CD4-positive, alpha-beta memory T cell (primary cell): ENCODE data around the gene TMEM8B. TPM values are rescaled to one million over a fixed set of nuclear protein-coding genes. Genes with fewer than 3 reads are reported as not detected.

Experiments used
- CTCF ChIA-PET: fragments of 350-600 bp; sonication (Branson Sonifier 250); formaldehyde crosslinking; loops from one replicate; lab custom pipeline; 2021; ENCODE audit warnings: inconsistent platforms; ENCODE audit not compliant: partially characterized antibody; lab: Charles Lee
- POLR2A ChIA-PET: fragments of 350-600 bp; sonication (Branson Sonifier 250); formaldehyde crosslinking; loops from one replicate; lab custom pipeline; 2021; ENCODE audit not compliant: partially characterized antibody; lab: Charles Lee
- DNase-seq, 5 donors: peaks; one replicate each; pipeline versions ENCODE4 v3.0.0 to v3.0.0-alpha.2; 2020 to 2022; ENCODE audit warnings: mixed read lengths in 1 of 5
- H3K27ac ChIP-seq: one replicate; pipeline ENCODE4 v1.7.0; 2013; ENCODE audit warnings: low read depth, low read length
- H3K27me3 ChIP-seq: 2 replicates; pipeline ENCODE4 v1.7.0; 2013; ENCODE audit warnings: mild to moderate bottlenecking, low read length, moderate library complexity; ENCODE audit not compliant: insufficient read depth
- H3K36me3 ChIP-seq: 2 replicates; pipeline ENCODE4 v1.7.0; 2013; ENCODE audit warnings: mild to moderate bottlenecking, low read length, moderate library complexity; ENCODE audit not compliant: insufficient read depth
- H3K4me1 ChIP-seq: 2 replicates; pipeline ENCODE4 v1.7.0; 2013; ENCODE audit warnings: mild to moderate bottlenecking, low read length, moderate library complexity; ENCODE audit not compliant: insufficient read depth
- H3K4me3 ChIP-seq, 2 donors: one replicate each; pipeline ENCODE4 v1.7.0; 2013; ENCODE audit warnings: low read length in 2 of 2, mild to moderate bottlenecking in 1 of 2
- H3K9me3 ChIP-seq, 2 donors: one replicate each; pipeline ENCODE4 v1.7.0; 2013; ENCODE audit warnings: low read length in 2 of 2, control low read depth in 1 of 2; ENCODE audit not compliant: control insufficient read depth in 1 of 2
- H3K27ac Mint-ChIP-seq, 7 donors: one replicate each; pipeline ENCODE4 v1.8.0; 2020 to 2021; ENCODE audit warnings: mixed read lengths in 7 of 7, mild to moderate bottlenecking in 6 of 7, inconsistent platforms in 3 of 7, moderate library complexity in 3 of 7
- H3K27me3 Mint-ChIP-seq, 2 donors: one replicate each; pipeline ENCODE4 v1.8.0; 2020 to 2021; ENCODE audit warnings: mixed read lengths in 2 of 2
- H3K36me3 Mint-ChIP-seq, 2 donors: one replicate each; pipeline ENCODE4 v1.8.0; 2020 to 2021; ENCODE audit warnings: mixed read lengths in 2 of 2, inconsistent platforms in 1 of 2, mild to moderate bottlenecking in 1 of 2
- H3K4me1 Mint-ChIP-seq, 4 donors: one replicate each; pipeline ENCODE4 v1.8.0; 2020 to 2021; ENCODE audit warnings: mixed read lengths in 4 of 4, mild to moderate bottlenecking in 1 of 4
- H3K4me3 Mint-ChIP-seq, 8 donors: one replicate each; pipeline ENCODE4 v1.8.0; 2020 to 2021; ENCODE audit warnings: mixed read lengths in 8 of 8, mild to moderate bottlenecking in 7 of 8, moderate library complexity in 6 of 8, inconsistent platforms in 3 of 8
- H3K9me3 Mint-ChIP-seq, 8 donors: one replicate each; pipeline ENCODE4 v1.8.0; 2020 to 2021; ENCODE audit warnings: mixed read lengths in 8 of 8, mild to moderate bottlenecking in 5 of 8, inconsistent platforms in 3 of 8, moderate library complexity in 1 of 8
- intact Hi-C: fragments of 100-400 bp; cut with micrococcal nuclease; formaldehyde crosslinking; loops from one replicate; pipeline ENCODE4 v1.15.1; 2023
- polyA plus RNA-seq, 2 donors: library from polyadenylated mRNA; unstranded; fragments of 300-500 nt; fragmentation: Illumina TruSeq; gene quantifications; one replicate each; pipeline ENCODE4 v1.2.3, GENCODE V29; 2021
- total RNA-seq, 2 experiments: library from RNA; stranded (reverse); gene quantifications; one replicate each; pipeline ENCODE4 v1.2.3, GENCODE V29; 2021

TMEM8B gene
- total and polyA plus RNA-seq, 4 experiments from 2014 or later = 2.0 to 10.5 (median 4.9) TPM

DNA sequence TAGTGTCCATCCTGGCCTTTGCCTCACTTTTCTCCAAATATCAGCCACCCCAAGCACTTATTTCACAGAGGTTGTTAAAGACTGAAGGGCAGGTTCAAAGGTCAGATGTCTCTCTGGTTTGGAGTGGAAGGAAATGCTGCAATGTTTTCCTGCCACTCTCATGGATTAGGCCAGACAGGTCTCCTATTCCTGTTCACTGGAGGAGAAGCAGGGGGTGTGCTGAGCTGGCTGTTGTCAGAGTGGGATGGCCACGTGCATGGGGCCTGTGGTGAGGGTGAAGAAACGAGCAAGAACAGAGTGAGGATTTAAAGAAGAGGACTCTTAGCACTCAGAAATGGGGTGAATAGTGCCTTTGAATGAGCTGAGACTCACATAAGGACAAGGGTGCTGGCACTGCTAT, 6.7 kb downstream of the TMEM8B start:
- H3K36me3 ChIP-seq = no peaks in the 10 kb centered on the region
- H3K27me3 ChIP-seq = no peaks in the 10 kb centered on the region
- H3K9me3 ChIP-seq = no peaks in the 10 kb centered on the region
- no peak overlapping the region for H3K4me3 ChIP-seq
- no peaks in the 10 kb centered on the region for H3K4me1 ChIP-seq
- intact Hi-C loops = no loop called here
- no peaks in the 10 kb centered on the region for H3K36me3 Mint-ChIP-seq
- H3K27me3 Mint-ChIP-seq = no peaks in the 10 kb centered on the region
- ChIA-PET POLR2A (interaction anchor here (1.3 kb wide), 1 partner anchor 24 kb away, joined by 3 read pairs; the partner anchor contains the start of gene SPAG8), CTCF (interaction anchor here (1.6 to 2.1 kb wide), 2 partner anchors 10 to 46 kb away, joined by 5 to 11 read pairs; no protein-coding TSS in a partner anchor)
- no peaks in the 10 kb centered on the region for H3K9me3 Mint-ChIP-seq
- H3K4me3 Mint-ChIP-seq = no peak overlapping the region
- peaks cover 6 to 15% (median 12%) of the 10 kb centered on the region in 4 donors for H3K4me1 Mint-ChIP-seq
- no peak for DNase-seq
- peak overlapping the region in 1 of 7 donors; percentile 15 for H3K27ac Mint-ChIP-seq
- H3K27ac ChIP-seq = no peak overlapping the region

DNA sequence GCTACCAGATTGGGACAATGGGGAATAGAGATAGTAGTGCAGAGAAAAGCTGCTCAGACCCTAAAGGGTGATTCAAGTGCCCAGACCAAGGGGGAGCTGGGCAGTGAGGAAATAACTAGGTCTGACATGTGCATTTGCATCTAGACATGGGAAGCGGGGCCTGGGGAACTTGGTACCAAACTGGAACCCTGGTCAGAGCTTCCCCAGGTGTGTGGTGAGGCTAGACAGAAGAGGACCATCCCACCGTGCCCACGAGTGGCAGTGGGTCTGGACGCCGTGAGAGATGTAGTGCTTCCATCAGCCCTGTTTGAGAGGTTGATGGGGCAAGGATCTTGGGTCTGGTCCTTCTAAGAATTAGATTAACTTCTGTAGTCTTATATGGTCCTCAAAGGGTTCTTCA, 7.6 kb downstream of the TMEM8B start:
- Mint-ChIP-seq H3K36me3 (no peaks in the 10 kb centered on the region), H3K4me3 (no peak overlapping the region), H3K4me1 (peaks cover 3 to 10% (median 5%) of the 10 kb centered on the region in 4 donors), H3K27ac (peak overlapping the region in 1 of 7 donors; percentile 8), H3K9me3 (no peaks in the 10 kb centered on the region), H3K27me3 (no peaks in the 10 kb centered on the region)
- no peaks in the 10 kb centered on the region for H3K36me3 ChIP-seq
- DNase-seq = no peak
- H3K4me1 ChIP-seq = no peaks in the 10 kb centered on the region
- ChIA-PET POLR2A (interaction anchor here (1.3 kb wide), 1 partner anchor 25 kb away, joined by 3 read pairs; the partner anchor contains the start of gene SPAG8), CTCF (interaction anchor here (1.6 to 2.1 kb wide), 2 partner anchors 11 to 46 kb away, joined by 5 to 11 read pairs; no protein-coding TSS in a partner anchor)
- no peaks in the 10 kb centered on the region for H3K9me3 ChIP-seq
- no peaks in the 10 kb centered on the region for H3K27me3 ChIP-seq
- intact Hi-C loops = no loop called here
- H3K27ac ChIP-seq = no peak overlapping the region
- H3K4me3 ChIP-seq = no peak overlapping the region

DNA sequence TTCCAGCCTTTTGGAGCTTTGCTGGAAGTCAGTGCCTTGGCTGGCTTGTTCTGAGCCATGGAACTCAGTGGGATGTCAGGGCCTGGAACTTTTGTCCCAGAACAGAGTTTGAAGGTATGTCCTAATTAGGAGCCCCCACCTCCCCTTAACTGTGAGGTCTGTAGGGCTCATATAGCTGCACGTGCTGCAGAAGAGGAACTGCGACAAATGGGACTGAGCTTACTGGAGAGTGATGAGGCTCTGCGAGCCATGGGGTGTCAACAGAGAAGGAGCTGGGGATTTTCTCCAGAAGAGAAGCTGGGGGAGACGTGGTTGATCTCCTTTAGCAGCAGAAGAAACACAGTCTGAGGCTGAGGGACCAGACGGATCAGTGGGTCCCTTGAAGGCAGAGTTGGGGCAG, 10.9 kb downstream of the TMEM8B start:
- no peak overlapping the region for H3K4me3 ChIP-seq
- Mint-ChIP-seq H3K27me3 (no peaks in the 10 kb centered on the region), H3K4me1 (peaks cover 5 to 10% (median 7%) of the 10 kb centered on the region in 4 donors), H3K9me3 (no peaks in the 10 kb centered on the region), H3K4me3 (no peak overlapping the region), H3K27ac (peak overlapping the region in 1 of 7 donors; percentile 61), H3K36me3 (no peaks in the 10 kb centered on the region)
- intact Hi-C loops = no loop called here
- no peak for DNase-seq
- no peaks in the 10 kb centered on the region for H3K27me3 ChIP-seq
- no peak overlapping the region for H3K27ac ChIP-seq
- ChIA-PET CTCF (interaction anchor here (3.5 kb wide), 1 partner anchor 14 kb away, joined by 14 read pairs; no protein-coding TSS in a partner anchor), POLR2A (no interaction called here)
- H3K36me3 ChIP-seq = no peaks in the 10 kb centered on the region
- H3K9me3 ChIP-seq = no peaks in the 10 kb centered on the region
- peaks cover 11% of the 10 kb centered on the region for H3K4me1 ChIP-seq

DNA sequence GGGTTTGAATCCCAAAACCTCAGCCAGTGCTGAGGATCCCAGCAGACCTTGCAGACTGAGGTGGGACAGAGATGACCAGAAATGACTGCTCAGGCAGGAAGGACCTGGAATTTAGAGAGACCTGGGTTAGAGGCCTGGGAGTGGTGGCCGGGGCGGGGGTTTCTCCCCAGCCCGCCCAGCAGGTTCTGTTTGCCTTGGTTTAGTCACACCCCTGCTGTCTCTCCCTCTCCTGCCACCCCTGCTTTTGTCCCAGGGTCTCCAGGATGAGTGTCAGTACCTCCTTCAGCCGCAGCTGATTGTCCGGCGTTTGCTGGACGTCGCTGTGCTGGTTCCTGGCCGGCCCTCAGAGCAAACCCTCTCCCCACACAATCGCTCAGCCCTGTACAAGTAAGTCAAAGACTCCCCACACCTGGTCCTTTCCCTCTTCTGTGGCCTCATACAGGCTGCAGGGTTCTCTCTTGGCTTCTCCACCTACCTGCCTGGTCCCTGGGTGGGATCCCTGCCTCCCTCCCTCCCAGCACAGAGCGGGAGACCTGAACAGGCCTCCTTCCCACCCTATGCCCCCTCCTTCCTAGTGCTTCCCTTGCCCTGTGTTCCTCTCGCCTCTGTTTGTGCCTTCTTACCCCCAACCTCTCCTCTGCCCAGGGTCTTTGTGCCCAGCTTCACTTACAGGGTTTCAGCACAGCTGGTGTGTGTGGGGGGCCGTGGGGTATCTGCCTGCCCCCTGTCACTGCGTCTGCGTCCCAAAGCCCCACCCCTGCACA, 12.0 kb downstream of the TMEM8B start:
- POLR2A ChIA-PET = no interaction called here
- CTCF ChIA-PET = interaction anchor here (3.5 kb wide), 1 partner anchor 15 kb away, joined by 14 read pairs; no protein-coding TSS in a partner anchor

DNA sequence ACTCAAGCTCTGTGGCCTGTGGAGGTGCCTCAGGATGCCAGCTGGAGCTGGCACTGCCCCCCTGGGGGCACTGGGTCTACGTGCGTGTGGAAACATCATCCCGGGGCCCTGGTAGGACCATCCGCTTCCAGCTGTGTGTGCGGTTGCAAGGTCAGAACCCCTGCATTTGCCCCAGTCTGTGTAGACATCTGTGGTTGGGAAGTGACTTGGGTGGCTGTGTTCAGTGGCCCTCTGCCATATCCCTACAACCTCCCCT, 12.5 kb downstream of the TMEM8B start:
- Histone ChIP-seq H3K27ac (no peak overlapping the region), H3K4me3 (no peak overlapping the region), H3K36me3 (no peaks in the 10 kb centered on the region), H3K9me3 (no peaks in the 10 kb centered on the region), H3K4me1 (peaks cover 21% of the 10 kb centered on the region), H3K27me3 (no peaks in the 10 kb centered on the region)
- no peak for DNase-seq
- intact Hi-C loops = no loop called here
- Mint-ChIP-seq H3K4me1 (peaks cover 12 to 21% (median 17%) of the 10 kb centered on the region in 4 donors), H3K27me3 (no peaks in the 10 kb centered on the region), H3K4me3 (no peak overlapping the region), H3K36me3 (no peaks in the 10 kb centered on the region), H3K27ac (no peak overlapping the region), H3K9me3 (no peaks in the 10 kb centered on the region)
- CTCF ChIA-PET = interaction anchor here (0.7 kb wide), 1 partner anchor 13 kb away, joined by 3 read pairs; the partner anchor contains the start of genes FAM221B and TMEM8B
- POLR2A ChIA-PET = no interaction called here

More for the DNA sequence above, 12.0 kb downstream of the TMEM8B start:
- Mint-ChIP-seq H3K9me3 (no peaks in the 10 kb centered on the region), H3K27ac (no peak overlapping the region), H3K27me3 (no peaks in the 10 kb centered on the region), H3K4me3 (no peak overlapping the region), H3K36me3 (no peaks in the 10 kb centered on the region), H3K4me1 (peaks cover 12 to 21% (median 17%) of the 10 kb centered on the region in 4 donors)
- no peak for DNase-seq
- intact Hi-C loops = no loop called here
- no peaks in the 10 kb centered on the region for H3K27me3 ChIP-seq
- no peaks in the 10 kb centered on the region for H3K36me3 ChIP-seq
- peaks cover 21% of the 10 kb centered on the region for H3K4me1 ChIP-seq
- H3K4me3 ChIP-seq = no peak overlapping the region
- no peaks in the 10 kb centered on the region for H3K9me3 ChIP-seq
- H3K27ac ChIP-seq = no peak overlapping the region

DNA sequence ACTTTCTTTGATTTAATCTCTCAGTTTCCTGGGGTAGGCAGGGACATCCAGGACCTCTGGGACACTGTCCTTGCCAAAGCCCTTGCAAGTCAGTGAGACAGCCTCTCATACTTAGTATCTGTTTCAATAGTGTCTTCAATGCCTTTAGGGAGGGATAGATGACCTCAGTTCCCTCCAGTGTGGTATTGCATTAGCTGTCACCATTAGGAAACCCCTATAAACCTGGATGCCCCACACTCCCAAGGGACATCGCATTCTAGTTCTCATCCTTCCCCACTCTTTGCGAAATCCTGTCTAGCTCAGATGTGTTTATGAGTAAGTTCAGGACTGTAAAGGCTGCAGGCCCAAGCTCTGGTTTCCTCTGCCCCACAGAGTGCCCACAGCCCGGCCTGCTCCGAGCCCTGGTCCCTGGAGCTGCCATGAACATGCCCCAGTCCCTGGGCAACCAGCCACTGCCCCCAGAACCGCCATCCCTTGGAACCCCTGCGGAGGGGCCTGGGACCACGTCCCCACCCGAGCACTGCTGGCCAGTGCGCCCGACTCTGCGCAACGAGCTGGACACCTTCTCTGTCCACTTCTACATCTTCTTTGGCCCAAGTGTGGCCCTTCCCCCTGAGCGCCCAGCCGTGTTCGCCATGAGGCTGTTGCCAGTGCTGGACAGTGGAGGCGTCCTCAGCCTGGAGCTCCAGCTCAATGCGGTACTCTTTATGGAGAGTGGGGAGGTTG, 13.2 kb downstream of the TMEM8B start:
- POLR2A ChIA-PET = no interaction called here

DNA sequence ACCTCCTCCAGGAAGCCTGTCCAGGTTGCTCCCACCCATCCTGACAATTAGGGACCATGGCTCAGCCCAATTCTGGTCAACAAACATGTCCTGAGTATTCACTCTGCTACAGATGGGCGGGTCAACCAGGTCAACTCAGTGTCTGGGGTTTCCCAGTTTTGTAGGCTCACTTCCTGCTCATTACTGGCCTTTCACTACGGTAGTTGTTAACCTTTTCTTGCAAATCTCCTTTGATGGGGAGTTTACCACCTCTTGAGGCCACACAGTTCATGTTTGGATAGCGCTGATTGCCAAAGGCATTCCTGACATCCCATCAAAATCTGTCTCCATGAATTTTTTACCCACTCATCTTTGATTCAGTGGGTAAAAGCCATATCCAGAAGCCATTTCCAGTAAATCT, 13.8 kb downstream of the TMEM8B start:
- ChIA-PET POLR2A (no interaction called here), CTCF (interaction anchor here (1.5 kb wide), 1 partner anchor 13 kb away, joined by 3 read pairs; no protein-coding TSS in a partner anchor)
- DNase-seq = no peak
- no peak overlapping the region for H3K4me3 Mint-ChIP-seq
- peaks cover 21% of the 10 kb centered on the region for H3K4me1 ChIP-seq
- H3K27me3 Mint-ChIP-seq = no peaks in the 10 kb centered on the region
- H3K27ac Mint-ChIP-seq = no peak overlapping the region
- H3K4me1 Mint-ChIP-seq = peaks cover 14 to 31% (median 22%) of the 10 kb centered on the region in 4 donors
- peaks cover 1 to 5% of the 10 kb centered on the region in 2 donors for H3K36me3 Mint-ChIP-seq
- H3K9me3 ChIP-seq = no peaks in the 10 kb centered on the region
- H3K9me3 Mint-ChIP-seq = no peaks in the 10 kb centered on the region
- intact Hi-C loops = no loop called here
- H3K4me3 ChIP-seq = no peak overlapping the region
- no peak overlapping the region for H3K27ac ChIP-seq
- no peaks in the 10 kb centered on the region for H3K36me3 ChIP-seq
- H3K27me3 ChIP-seq = no peaks in the 10 kb centered on the region

More for the DNA sequence above, 13.2 kb downstream of the TMEM8B start:
- Histone ChIP-seq H3K4me3 (no peak overlapping the region), H3K27me3 (no peaks in the 10 kb centered on the region), H3K9me3 (no peaks in the 10 kb centered on the region), H3K36me3 (no peaks in the 10 kb centered on the region), H3K27ac (no peak overlapping the region), H3K4me1 (peaks cover 21% of the 10 kb centered on the region)
- Mint-ChIP-seq H3K27ac (peak overlapping the region in 1 of 7 donors; percentile 11), H3K9me3 (no peaks in the 10 kb centered on the region), H3K36me3 (no peaks in the 10 kb centered on the region), H3K27me3 (no peaks in the 10 kb centered on the region), H3K4me1 (peaks cover 14 to 25% (median 20%) of the 10 kb centered on the region in 4 donors), H3K4me3 (no peak overlapping the region)
- CTCF ChIA-PET = interaction anchor here (0.7 to 1.5 kb wide), 2 partner anchors 13 to 14 kb away, joined by 3 read pairs; partner anchors contain the start of genes FAM221B and TMEM8B
- no peak for DNase-seq
- intact Hi-C loops = no loop called here
